ENCODE measurements around the gene UBAC2.

UBAC2 gene

DNA sequence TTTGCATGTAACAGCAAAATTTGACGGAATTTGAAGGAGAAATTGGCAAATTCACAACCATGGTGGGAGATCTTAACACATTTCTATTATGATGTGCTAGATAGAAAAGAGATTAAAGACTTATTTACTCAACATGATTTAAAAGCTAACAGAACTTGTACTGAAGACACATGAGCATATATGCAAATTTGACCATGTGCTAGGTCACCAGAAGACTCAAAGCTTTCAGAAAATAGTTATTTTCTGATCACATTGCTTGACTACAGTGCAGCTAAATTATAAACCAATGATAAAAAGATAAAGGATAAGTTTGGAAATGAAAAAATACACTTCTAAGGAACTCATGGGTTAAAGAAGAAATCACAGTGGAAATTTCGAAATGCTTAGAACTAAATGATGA is 97.4 kb downstream of the UBAC2 start:
- no peak for DNase-seq

DNA sequence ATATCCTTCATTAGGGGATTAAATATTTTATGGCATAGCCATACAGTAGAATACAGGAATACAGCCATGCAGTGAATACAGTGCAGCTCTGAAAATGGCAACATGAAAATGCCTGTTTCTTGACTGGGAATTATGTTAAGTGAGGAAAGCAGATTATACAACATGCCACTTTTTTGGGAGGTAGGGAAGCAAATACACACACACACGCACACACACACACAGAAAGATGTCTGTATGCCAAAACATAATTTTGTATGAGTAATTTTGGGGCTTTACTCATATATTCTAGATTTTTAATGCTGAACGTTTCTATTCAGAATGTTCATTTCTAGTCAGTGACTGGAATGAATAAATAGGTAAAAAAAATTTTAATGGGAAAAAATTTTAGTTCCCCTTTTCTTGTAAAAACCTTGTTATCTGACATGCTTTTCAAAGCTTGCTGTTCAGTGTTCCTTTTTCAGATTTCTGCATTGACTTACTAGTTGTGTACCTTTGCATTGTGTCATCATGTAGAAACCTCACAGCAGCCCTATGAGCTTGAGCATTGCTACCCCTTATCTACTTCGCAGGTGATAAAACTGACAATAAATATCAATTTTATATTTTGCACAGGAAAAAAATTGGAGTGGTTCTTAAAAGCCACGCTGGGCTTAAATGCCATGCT is 98.7 kb downstream of the UBAC2 start:
- no peak for DNase-seq

DNA sequence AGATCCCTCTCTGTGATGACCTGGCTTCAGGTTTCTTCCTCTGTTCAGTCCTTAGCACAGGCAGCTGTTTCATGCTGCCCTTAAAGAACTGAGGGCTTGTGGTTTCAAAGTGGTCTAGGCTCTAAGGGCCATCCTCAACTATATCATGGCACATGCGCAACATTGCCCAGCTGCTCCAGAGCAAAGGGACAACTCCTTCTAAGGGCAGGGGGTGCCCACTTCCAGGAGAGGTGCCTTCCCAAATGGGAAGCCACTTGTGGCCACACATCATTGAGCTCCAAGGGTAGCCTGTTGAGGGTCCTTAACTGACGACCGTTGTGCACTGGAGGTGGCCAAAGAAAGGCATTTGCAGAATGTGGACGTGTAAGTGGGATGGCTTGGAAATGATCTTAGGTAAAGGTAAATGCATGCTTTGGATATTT is 99.3 kb downstream of the UBAC2 start:
- no peak for DNase-seq

DNA sequence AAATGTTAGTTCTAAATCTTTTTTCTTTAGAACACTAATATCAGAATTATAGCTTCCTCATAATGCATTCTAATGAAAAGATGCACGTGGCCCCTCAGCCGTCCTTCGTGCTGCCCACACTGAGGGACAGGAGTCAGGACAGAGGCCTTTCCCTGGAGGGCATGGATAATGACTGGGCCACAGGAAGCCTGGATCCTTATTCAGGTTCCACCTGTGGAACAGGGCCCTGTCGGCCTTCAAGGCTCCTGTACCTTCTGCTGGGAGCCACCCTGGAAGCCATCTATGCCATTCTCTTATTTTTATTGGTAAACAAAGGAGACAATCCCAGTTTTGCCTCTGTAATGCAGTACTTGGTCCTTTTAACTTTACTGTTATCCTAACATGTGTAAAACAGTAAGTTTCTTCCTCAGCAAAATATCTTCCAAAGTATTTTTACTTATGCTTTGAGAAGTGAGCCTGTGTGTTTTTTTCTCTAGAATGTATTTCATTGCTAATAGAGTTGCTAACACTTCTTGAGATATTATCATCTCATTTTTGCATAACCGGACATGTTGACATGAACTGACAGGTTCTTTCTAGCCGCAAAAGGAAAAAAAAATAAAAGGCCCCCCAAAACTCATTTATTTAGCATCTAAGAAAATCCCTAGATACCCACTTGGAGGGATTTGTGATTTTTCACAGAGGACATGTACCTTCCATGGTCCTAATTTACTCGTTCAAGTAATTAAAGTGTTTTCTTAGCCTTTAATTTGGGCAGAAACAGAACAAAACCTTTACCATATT is 100.6 kb downstream of the UBAC2 start:
- no peak for DNase-seq

DNA sequence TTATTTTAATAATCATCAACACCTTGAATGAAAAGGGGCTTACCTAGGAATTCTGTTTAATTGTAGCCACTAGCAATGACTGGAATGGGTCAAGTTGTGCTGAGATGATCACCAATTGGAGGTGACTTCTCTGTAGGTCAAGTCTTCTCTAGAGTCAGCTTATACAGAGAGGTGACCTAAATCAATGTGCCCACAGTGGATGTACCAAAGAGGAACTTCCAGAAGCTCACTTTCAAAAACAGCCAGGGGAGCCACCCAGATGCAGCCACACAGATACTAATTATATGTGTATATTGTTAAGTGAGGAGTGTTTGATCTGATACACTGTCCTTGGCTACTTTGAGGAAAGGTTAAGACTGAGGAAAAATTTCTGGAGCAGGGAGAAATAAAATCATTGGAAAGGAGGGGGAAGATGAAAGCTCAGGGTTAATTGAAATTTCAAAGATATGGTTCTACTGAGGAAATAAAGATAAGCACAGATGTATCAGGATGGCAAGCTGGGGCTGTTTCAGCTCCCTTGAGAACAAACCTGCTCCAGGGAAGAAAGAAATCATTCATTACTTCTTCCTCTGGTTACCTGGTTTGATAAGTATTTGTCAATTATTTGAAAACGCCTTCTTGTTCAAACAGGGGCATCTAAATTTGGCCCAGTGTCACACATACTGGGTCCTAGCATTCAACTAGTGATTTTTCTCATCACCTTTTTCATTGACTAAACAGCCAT is 101.4 kb downstream of the UBAC2 start:
- no peak for DNase-seq

DNA sequence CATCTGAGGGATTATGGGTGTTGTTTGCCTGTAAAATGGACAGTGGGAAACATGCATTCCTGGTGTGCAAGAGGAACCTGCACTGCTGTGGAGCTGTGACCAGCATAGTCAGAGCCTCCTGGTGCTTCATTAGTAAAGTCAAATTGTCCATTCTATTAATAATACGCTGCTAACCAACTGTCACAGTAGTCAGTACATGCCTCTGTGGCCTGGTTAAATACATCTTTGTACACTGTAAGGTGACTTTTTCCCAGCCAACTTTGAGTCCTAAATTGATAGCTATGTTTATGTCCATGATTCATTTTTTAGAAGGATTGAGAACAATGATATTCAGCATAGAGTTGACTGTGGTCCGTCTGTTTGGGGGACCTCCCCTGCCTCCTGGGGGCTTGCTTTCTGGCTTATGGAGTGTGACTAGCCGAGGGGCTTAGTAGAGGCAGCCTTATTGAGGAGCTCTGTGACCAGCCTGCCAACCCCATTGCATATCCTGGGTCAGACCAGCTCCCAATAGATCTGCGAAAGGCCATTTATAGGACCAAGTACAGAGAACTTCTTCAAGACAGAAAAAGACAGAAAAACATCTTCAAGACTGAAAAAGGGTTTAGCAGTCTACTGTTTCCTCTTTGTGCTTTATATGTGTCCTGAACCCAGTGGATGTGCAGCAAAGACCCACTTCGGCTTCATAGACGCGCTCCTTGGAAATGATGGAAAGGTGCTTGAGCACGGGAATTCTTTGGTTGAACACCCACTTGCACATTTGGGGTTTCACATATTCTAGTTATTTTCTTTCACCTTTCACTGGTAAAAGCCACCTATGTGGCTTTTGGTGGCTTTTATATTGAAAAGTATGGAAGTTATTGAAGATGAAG is 102.2 kb downstream of the UBAC2 start:
- DNase-seq: no peak

DNA sequence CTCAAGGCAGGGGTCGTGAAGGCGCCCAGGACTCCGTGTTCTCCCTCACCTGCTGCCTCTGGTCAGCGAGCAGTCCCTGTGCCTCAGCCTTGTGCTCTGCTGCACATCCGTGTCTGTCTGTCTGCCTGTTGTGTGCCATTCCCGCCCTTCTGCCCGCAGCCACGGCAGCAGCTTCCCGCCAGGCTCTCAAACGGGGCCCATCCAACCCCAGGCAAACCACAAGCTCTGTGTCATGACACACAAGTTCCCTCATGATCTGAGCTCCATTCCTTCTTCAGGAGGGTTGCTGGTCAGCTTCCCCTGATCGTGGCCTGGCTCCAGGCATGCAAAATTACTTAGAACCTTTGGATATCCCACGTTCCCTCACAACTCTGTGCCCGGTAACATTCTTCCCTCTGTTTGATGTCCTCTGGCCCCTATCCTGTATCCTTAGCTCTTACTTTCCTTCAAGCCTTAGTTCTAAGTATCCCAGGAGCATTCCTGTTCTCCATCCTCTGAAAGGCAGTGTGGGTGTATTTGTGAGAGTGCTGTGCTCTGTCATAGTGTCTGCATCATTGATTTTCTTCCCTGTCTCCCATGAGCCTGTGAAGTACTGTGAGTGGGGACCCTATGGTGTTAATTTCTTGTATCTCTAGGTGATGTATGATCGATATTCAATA is 103.3 kb downstream of the UBAC2 start:
- peak; percentile 32 to 46 for DNase-seq

DNA sequence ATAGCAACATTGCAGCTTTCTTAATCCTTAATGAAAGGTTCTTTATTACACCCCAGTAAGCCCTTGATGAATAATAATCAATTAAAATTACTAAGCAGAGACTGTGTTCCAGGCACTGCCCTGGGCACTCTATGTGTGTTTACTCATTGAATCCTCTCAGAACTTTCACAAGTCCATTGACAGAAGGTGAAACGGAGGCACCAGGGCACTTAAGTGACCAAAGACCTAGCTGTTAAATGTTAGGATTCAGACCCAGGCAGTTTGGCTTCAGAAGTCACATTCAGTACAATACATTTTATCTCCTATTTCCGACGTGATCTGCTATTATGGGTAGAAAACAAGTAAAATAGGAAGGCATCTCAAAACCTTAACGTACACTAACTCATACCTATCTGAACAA is 103.9 kb downstream of the UBAC2 start:
- DNase-seq: no peak

DNA sequence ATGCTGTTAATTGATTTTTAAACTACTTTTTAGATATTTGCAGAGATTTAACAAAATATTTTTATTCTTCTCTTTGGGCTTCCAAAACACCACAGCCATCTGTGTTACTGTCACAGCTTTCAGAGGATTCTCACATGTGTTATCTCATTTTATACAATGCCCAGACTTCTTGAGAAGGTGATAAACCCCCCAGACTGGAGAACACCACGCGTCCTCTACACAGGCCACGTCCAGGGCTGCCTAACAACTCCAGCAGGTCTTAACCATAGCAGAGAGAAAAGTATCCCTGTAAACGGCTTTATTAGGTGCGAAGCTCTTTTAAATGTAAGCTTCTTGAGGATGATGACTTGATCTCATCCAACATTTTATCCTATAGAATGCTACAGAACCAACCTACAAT is 104.5 kb downstream of the UBAC2 start:
- no peak for DNase-seq

DNA sequence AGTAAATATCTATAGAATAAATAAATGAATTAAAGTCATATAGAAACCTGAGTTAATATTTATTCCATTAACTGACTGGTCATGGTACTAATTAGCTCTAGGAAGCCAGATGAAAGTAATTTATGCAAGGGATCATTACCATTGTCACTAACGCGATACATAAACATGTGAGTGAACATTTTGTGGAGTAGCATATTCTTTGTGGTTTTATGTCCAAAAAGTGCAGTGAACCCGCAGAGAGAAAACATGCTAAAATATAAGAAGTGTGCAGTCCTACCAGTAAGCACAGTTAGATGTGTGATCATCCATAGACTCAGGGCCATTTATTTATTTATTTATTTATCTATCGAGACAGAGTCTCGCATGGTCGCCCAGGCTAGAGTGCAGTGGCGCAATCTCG is 104.9 kb downstream of the UBAC2 start:
- no peak for DNase-seq

DNA sequence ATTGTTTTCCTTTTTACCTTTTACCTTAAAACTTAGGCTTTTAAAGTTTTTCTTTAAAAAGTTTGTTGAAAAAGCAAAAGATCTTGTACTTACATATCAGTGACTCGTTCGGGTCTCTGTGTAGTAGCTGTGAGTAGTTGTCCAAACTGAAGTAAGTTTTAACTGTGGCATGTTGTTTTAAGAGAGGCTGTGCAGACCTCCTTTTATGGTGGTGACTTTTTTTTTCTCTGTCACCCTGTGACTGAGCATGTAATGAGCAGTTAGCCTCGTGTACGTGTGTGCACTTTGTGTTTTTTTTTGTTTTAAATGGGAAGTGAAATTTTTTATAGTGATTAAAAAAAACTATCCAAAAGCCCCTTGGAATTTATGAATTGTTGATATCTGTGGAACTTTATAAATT is 106.6 kb downstream of the UBAC2 start, which contains the start of gene GPR183:
Gene GPR183, minus strand, starts transcription at position 153 of the 400 bp plus-strand sequence. CDS start 11,254 bp downstream, outside the sequence.
- no peak for DNase-seq

DNA sequence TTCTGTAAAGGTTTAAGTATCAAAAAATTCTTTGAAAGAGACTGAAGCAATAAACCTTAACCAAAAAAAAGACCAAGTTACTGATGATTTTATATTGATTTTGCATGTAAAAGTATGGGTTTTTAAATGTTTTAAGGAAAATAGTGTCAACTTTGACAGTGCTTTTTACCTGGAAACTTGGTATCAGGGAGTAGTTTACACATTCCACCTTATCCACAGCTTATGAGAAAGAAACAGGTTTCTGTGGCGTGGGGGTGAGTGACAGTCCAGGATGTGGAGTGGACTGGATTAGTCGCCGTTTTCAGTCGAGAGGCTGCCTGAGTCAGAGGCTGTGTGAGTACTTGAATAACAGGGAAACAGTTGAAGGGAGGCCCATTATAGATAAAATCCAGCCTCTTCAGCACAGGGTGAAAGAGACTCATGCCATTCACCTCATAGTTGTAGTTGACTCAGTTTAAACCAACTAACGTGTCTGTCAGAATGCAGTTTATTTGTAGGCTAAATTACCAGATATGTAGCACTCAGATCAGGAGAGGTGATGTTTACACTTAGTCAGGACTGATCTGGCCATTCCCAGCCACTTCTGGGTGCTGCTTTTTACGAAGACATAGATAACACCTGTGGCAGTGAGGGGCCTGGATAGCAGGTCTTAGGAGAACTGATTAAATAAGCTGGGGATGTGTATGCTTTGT is 107.1 kb downstream of the UBAC2 start:
- DNase-seq: peak; percentile 56 to 69

DNA sequence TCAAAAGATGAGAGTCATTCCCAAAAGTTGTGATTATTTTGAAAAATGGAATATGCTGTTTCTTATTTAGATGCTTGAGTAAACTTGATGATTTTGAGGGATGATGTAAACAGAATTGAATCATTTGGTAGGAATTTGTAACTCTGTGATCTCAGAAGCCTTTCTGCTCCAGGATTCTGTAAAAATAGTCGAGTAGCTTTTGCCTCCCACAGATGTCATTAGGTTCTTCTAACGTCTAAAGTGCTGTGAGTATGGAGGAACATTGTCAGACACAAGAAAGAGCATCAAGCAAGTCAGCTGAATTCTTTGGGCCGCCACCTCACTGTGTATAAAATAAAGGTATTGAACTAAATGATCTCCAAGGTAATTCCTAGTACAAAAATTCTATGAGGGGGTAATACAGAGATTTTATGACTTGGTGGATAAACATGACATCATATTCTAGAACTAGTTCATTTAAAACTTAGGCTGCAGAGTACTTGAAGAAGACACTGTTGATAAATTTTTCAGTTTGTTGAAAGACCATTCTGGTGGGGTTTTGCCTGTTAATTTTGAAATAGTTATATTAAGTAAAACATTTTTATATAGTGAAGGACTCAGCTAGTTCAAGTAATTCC is 107.9 kb downstream of the UBAC2 start:
- no peak for DNase-seq

DNA sequence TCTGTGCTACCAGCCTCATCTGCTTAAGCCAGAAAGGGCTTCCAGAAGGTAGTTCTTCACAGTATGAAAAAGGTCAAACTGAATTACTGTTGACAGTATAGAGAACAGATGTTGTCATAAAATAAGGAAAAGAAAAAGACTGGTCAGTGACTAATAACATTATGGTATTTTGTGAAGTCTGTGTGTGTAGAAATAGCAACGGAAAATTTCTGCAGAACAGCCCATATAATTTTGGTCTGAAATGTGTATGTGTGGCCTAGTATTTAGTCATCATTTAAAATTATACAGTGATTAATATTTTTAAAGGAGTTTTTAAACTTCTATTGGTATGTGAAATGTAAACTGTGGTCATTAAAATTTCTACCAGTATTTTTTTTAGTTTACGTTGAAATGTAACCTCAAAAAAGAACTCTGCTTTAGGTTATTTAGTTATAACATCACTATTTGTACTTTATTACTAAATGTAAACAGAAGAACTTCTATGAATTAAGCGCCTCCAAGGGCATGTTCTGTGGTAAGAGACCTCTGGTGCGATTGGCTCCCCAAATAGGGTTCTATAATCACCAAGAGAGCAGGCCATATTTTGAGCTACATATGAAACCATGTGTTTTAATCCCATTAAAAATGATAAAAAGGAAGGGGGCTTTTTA is 109.9 kb downstream of the UBAC2 start:
- DNase-seq: no peak

DNA sequence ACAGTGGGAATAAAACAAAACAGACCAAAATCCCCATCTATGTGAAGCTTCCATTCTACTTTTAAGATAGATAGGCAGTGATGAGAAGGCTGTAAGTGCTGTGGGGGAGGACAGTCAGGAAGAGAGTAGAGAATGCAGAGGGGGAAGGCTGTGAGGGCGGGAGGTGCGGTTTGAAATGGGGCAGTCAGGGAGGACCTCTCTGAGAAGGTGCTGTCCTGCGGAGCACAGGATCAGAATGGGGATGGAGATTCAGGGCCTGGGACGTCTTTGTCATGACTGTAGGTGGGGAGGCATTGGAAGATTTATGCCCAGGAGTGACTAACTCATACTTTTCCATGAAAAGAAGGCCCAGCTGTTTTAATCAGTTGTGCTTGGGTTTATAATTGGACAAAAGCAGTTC is 110.5 kb downstream of the UBAC2 start:
- peak in 1 of 2 experiments; percentile 32 for DNase-seq

DNA sequence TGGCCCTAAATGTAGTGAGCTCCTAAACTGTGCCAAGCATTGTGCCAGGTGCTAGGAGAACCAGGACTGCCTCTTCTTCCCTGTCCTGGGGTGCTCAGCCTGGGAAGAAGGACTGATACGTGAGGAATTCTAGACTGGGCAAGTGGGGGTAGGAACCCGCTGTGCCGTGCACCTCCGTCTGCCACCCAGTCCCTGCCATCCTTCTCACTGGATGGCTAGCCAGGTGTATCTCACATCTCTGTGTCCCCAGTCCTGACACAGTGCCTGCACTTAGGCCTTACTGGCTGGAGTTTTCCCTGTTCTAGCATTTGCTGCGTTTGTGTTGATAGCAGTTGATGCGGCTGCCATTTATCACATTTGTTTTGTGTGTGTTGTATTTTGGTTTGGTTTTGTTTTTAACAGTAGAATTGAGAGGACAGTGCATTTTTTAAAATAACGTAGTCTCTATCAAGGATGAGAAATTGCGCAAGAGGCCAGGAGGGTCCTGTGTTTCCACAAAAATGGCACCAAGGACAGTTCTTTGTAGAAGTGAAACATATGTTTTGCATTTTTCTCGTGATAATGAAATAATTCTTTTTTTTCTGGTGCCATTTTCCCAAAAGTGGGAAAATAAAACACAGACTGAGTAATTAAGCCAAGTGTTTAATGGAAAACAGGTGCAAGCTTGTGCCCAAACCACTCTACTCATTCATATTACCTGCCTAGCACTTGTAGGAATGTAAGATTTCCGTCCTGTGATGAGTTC is 111.3 kb downstream of the UBAC2 start:
- no peak for DNase-seq

DNA sequence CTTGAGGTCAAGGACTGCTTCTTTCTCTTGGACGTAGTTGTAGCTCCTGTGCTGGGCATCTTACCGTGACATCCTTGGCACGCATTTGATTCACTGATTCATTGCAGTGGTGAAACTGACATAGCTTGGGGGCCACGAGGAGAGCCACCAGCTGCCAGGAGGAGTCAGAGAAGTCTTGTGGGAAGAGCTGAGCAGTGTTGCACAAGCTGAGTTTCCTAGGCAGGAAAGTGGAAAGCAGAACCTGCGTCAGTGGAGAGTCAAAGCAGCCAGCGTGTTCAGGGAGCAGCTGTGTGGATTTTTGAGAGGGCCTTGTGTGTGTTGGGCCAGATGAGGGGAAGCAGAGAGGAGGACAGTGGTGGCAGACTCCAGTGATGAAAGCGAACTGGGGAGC is 111.8 kb downstream of the UBAC2 start:
- no peak for DNase-seq

DNA sequence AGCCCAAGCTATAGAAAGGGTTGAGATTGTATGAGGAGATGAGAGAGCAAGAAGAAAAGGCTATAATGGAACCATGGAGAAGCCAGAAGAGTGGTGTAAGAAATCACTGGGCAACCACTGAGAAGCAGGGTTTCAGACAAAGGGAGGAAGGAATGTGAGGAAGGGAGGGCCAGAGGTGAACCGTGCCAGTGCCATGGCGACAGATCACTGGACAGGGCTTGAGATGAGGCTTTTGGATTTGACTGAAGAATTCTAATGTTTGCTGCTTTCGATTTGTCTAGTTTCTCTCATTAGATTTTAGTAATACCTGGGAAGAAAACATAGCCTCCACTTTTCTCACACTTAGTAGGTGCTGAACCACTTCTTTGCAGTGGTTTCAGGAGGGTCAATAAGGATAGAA is 112.8 kb downstream of the UBAC2 start:
- no peak for DNase-seq

DNA sequence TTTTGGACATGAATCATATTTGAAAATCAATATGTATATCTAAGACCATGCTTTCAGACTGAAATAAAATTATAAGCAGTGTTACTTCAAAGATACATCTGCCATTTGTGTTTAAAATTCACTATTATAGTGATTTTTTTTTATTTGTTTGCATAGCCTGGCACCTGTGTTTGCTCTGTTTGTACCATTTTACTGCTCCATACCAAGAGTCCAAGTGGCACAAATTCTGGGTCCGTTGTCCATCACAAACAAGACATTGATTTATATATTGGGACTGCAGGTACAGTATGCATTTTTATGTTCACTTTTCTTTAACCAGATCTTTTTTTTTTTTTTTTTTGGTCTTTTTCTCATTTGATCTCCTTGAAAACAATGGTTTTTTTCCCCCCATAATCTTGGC is 113.3 kb downstream of the UBAC2 start:
- DNase-seq: no peak

DNA sequence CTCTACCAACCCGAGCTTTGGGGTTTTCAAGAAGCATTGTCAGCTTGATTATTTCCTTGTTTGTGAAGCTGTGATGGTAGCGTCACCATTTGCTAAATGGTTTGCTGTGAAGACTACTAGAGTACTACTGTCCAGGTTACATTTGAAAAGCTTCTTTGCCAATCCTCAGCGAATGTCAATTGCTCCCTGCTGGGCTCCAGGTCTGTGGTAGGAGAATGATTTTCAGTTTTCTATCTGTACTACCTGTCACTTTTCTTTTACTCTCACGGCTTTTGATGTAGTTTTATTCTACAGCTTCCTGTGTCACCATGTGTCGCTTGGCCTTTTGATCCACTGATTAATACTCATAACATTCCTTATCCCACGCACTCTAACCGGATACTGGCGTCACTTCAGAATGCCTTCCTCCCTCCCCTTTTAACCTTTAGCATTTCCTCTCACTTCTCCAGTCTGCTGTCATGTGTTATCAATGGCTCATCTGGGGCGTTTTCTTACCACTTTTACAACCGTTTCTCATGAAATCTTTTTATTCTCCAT is 114.1 kb downstream of the UBAC2 start:
- DNase-seq: peak; percentile 41 to 84

Measured in stimulated activated CD4-positive, alpha-beta T cell treated with anti-CD3 and anti-CD28 coated beads, Interleukin-4, amount 100 ng/mL, for 4 hours (primary cell).